ENCODE data around the gene NEIL1.
A peak's percentile ranks its signal among the peaks of the same experiment; 100 is the strongest.

NEIL1 gene

DNA sequence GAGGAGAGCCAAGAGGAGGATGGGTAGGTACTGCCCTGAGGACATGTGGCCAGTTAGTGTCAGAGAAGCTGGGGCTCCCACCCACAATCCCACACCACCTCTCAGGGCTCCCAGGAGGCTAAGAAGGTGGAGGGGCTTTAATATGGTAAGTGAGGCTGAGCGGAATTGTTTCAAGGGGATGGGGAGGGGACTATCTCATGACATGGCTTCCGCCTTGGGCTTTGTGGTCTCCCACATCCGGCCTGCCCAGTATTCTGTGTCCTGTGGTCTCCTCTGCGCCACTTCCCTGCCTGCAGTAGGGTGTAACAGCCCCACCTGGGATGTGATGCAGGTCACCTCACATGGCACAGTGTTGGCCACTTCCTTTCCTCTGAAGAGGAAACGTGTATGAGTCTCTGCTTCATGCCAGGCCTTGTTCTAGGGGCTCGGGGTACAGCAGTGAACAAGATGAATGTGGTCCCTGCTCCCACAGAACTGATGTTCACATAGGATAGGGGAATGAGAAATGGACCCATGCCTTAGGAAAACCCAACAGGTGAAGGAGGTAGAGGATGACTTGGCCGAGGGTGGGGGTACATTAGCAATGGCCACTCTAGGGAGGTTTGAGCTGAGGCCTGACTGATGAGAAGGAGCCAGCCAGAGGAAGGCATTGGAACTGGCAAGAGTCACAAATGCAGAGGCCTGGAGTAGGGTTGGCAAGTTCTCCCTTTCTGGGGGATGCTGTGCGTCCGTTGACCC, 3.2 kb downstream of the NEIL1 start:
- DNase-seq (ENCODE audit: low read depth): no peak
- TF ChIP-seq, protein P1, sequence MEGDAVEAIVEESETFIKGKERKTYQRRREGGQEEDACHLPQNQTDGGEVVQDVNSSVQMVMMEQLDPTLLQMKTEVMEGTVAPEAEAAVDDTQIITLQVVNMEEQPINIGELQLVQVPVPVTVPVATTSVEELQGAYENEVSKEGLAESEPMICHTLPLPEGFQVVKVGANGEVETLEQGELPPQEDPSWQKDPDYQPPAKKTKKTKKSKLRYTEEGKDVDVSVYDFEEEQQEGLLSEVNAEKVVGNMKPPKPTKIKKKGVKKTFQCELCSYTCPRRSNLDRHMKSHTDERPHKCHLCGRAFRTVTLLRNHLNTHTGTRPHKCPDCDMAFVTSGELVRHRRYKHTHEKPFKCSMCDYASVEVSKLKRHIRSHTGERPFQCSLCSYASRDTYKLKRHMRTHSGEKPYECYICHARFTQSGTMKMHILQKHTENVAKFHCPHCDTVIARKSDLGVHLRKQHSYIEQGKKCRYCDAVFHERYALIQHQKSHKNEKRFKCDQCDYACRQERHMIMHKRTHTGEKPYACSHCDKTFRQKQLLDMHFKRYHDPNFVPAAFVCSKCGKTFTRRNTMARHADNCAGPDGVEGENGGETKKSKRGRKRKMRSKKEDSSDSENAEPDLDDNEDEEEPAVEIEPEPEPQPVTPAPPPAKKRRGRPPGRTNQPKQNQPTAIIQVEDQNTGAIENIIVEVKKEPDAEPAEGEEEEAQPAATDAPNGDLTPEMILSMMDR (conservative IDR thresholded peaks at IDR 0.05; ENCODE audit: low read length): no peak
- no peak overlapping the region for H3K4me3 ChIP-seq (ENCODE audit: low read length)

DNA sequence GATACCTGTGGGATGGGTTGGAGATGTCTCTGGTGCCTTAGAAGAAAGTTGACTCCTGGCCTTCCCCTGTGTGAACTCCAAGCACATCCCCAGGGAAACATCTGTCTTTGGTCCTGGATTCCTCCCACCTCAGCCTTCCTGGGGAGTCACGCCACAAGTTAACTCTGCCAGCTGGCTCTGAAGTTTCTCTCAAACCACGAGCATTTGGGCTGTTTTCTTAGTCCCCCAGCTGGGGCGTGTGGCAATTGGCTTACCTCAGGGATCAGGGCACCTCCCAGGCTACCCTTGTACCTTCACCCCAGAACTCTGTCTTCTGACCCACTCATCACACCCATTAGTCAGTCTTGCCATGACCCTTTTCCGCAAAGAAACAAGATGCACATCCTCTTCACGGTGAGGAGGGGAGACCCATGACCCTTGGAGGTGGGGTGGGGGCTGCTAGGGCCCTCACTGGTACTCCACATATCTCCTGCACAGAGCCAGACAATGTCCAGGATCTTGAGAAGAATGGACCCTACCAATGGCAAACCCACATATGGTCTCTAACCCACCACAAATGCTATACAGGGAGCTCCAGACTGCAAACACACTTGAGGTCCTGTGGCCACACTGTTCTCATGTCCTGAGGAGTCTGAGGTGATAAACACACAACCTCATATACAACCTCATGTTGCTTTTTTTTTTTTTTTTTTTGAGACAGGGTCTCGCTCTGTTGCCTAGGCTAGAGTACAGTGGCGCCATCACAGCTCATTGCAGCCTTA, 3.9 kb downstream of the NEIL1 start:
- TF ChIP-seq, protein P1 (conservative IDR thresholded peaks at IDR 0.05; ENCODE audit: low read length): no peak
- no peak overlapping the region for H3K4me3 ChIP-seq (ENCODE audit: low read length)
- peak; percentile 50 for DNase-seq (ENCODE audit: low read depth)

DNA sequence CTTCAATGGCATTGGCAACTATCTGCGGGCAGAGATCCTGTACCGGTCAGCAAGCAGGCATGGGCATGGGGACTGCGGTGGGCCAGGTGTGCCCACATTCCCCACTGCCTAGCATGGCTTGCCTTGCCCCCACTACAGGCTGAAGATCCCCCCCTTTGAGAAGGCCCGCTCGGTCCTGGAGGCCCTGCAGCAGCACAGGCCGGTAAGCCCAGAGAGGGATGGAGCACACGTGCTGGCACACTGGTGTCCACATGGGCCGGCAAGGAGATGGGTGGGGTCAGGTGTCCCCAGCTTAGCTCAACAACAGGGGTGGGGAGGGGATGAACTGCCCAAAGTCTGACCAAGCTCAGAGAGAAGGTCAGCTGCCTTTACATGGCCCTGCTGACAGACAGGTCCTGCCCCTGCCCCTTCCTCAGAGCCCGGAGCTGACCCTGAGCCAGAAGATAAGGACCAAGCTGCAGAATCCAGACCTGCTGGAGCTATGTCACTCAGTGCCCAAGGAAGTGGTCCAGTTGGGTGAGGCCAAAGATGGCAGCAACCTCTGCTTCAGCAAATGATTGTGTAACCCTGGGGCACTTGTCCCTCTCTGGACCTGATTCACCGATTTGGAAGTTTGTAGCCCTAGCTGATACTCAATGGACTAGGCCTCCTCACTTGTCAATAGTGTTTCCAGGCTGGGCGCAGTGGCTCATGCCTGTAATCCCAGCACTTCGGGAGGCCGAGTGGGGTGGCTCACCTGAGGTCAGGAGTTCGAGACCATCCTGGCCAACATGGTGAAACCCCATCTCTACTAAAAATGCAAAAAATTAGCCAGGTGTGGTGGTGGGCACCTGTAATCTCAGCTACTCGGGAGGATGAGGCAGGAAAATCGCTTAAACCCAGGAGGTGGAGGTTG, 5.6 kb downstream of the NEIL1 start:
- H3K4me3 ChIP-seq (ENCODE audit: low read length): no peak overlapping the region
- DNase-seq (ENCODE audit: low read depth): no peak
- TF ChIP-seq, protein P1 (conservative IDR thresholded peaks at IDR 0.05; ENCODE audit: low read length): no peak

DNA sequence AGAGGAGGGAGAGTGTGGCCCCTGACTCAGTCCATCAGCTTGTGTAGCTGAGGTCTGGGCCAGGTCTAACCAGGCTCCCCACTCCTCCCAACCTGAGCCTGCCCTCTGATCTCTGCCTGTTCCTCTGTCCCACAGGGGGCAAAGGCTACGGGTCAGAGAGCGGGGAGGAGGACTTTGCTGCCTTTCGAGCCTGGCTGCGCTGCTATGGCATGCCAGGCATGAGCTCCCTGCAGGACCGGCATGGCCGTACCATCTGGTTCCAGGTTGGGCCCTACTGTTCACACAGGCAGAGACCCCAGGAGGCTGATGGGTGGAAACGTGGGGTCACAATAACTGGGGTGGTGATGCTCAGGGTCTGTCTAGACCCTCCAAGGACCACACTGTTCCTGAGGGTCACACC, 6.8 kb downstream of the NEIL1 start:
- no peak for DNase-seq (ENCODE audit: low read depth)
- TF ChIP-seq, protein P1 (conservative IDR thresholded peaks at IDR 0.05; ENCODE audit: low read length): no peak
- H3K4me3 ChIP-seq (ENCODE audit: low read length): no peak overlapping the region

DNA sequence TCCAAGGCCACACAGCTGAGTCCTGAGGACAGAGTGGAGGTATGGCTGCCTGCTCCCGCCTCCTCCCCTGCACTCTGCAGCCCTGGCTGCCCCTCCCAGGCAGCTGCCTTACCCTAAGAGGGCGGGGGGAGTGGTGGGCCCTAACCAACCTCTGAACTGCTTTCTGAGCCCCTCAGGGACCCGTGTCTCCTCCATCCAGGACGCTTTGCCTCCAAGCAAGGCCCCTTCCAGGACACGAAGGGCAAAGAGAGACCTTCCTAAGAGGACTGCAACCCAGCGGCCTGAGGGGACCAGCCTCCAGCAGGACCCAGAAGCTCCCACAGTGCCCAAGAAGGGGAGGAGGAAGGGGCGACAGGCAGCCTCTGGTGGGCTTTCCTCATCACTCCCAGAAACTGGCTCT, 7.6 kb downstream of the NEIL1 start:
- TF ChIP-seq, protein P1 (conservative IDR thresholded peaks at IDR 0.05; ENCODE audit: low read length): no peak
- no peak overlapping the region for H3K4me3 ChIP-seq (ENCODE audit: low read length)
- no peak for DNase-seq (ENCODE audit: low read depth)

DNA sequence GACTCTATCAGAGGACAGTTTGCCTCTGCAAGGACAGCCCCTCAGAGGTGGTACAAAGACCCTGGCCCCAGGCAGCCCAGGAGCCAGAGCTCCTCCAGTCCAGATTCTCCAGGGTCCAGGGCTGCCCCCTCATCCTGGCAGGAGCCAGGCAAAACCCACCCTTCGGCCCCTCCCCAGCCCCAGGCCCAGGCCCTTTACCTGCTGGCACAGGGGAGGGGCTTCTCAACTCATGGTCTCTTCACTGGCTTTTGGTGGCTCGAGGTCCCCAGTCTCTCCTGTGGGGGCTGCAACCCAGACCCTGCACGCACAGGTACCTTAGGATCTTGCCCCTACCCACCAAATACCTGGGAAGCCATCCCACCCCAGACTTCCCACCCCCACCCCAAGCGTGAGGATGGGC, 8.5 kb downstream of the NEIL1 start:
- TF ChIP-seq, protein P1 (conservative IDR thresholded peaks at IDR 0.05; ENCODE audit: low read length): no peak
- no peak overlapping the region for H3K4me3 ChIP-seq (ENCODE audit: low read length)
- no peak for DNase-seq (ENCODE audit: low read depth)

All from AG10803 (cell line).